ENCODE data around the gene SERPINI1.
"Not testable (repeated sequence)": the region's sequence is repeated elsewhere in the genome, so short reads cannot be mapped to it uniquely, and the experiment has no call there.

Gene SERPINI1

DNA sequence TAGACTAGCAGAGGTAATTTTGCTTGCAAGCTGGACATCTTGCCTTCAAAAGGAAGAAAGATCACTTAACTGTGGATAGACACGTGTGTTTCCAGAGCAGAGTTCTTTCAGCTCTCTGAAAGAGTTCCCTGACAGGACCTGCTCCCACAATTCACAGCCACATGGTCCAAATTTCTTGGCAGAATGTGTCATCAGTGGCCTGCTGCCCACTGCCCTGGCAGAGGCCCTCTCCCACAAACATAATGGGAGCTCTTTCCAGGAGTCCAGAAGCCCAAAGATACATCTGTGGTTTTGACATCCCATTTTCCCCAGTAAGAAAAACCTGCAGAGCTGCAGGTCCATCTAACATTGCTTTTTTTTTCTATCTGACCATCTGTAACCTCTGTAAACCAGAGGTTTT is 48.3 kb downstream of the SERPINI1 start:
- no peak for DNase-seq (ENCODE audit: low read depth in 2 of 3, low spot score in 1 of 3)

DNA sequence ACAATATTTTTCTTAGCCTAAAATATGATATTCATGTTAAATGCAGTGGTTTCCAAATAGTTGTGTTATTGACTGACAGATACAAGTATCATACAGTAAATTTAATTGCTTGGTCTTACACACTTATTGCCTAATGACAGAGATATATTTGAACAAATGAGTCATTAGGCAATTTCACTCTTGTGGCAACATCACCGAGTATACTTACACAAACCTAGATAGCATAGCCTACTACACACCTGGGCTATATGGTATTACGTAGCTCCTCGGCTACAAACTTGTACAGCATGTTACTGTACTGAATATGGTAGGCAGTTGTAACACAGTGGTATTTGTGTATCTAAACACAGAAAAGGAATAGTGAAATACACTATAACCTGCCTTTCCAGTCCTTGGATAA is 50.3 kb downstream of the SERPINI1 start:
- DNase-seq (ENCODE audit: low read depth in 2 of 3, low spot score in 1 of 3): no peak

DNA sequence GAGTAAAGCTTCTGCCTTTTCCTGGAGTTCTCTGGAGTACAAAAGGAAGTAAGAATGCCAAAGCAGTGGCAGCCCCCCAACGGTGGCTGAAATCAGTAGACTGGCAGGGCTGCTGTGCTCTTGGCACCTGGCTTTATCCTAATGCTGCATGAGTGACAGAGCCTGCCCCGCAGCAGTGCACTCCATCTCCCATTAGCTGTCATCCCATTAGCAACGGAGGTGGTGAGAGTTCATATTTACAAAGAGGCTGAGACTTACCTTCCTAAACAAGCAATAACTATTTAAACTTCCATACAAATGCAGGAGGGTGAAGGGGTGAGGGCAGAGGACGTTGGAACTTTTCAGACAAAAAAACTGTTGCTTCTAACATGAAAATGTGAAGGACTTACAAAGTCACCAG is 51.9 kb downstream of the SERPINI1 start:
- DNase-seq (ENCODE audit: low read depth in 2 of 3, low spot score in 1 of 3): no peak

DNA sequence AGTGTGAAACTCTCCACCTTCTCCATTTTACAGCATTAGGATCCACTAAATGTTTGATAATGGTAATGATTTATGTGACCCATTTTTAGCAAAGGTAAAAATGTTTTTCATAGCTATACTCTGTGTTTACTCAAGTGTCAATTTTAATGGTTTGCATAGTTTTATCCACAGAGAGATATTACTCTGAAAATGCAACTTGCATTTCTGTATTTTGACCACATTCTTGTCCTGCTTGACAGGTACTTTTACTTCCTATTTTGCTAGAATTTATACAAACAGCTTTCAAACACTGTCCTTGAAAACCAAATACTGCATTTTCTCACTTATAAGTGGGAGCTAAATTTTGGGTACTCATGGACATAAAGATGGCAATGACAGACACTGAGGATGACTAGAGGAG is 62.9 kb downstream of the SERPINI1 start:
- no peak for DNase-seq (ENCODE audit: low read depth in 2 of 3, low spot score in 1 of 3)

DNA sequence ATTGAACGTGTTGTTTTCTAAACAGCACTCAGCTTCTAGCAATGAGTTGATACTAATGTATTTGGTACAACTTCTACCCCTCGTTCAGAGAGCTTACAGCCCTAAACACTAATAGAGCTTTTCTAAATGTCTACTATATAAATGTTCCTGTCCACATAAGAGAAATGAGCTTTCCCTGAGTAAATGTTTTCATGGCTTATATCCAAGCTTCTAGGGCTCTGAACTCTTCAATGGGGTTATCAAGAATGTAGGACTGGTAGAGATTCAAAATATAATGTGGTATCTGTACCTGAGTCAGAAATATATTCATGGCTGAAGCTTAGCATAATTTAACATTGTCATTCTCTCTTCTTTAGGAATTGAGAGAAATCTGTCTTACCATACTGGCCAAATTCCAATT is 73.4 kb downstream of the SERPINI1 start:
- DNase-seq (ENCODE audit: low read depth in 2 of 3, low spot score in 1 of 3): no peak

DNA sequence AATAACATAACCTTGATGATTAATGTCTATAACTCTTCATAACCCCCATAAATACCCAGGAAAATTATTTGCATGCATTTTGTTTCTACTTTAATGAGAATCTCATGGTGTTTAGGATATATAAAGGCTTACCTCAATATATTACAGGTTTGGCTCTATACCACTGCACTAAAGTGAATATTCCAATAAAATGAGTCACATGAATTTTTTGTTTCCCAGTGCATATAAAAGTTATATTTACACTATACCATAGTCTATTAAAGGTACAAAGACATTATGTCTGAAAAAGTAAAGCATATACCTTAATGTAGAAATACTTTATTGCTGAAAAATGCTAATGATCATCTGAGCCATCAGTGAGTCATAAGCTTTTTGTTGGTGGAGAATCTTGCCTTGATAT is 74.7 kb downstream of the SERPINI1 start:
- no peak for DNase-seq (ENCODE audit: low read depth in 2 of 3, low spot score in 1 of 3)

DNA sequence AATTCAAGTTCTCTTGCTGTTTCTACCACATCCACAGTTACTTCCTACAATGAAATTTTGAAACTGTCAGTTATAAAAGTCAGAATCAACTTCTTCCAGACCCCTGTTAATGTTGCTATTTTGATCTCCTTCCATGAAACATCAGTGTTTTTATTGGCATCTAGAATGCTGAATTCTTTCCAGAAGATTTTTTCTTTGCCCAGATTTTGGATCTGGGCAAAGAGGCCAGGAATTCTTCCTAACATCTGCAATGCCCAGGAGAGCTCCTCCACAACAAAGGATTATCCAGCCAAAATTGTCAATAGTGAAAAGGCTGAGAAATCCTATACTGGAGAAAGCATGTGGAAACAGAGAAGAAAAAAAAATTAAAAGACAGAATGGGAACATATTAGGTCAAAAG is 75.5 kb downstream of the SERPINI1 start:
- DNase-seq (ENCODE audit: low read depth in 2 of 3, low spot score in 1 of 3): no peak

DNA sequence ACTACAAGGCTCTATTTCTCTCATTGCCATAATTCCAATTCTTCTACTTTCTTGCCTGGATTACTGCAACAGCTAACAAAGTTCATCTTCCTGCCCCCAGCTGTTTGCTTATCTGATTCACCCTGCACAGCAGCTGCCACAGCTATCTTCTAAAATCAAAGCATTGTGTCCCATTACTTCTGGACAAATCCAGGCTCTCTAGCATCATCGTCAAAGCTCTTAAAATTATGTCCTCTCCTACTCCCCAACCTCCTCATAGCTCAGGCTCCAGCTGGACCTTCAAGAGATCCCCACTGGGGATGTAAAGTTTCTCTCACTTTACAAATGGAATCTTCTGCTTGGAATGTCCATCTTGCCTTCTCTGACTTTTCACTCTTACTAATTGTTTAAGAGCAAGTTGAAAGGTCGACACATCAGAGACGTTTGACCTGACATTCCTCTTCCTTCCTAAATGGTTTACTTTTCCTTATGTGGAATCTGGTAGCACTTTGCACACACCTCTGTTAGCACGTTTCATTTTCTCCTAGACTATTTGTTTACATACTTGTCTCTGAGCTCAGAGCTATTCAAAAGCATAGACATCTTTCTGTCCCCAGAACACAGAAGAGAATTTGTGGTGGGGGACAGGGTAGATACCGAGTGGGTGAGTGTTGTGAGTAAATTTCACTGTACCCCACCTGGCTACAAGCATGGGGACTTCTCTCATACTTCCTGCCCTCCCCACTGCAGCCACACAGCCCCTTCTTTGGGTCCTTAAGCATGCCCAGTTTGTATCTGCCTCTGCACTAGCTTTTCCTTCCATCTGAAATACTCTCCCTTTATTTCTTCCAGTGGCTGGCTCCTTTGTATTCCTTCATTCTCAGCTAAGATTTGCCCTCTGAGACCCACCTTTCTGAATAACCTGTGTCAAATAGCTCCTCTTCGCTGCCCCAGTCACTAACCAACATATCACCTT is 77.9 kb downstream of the SERPINI1 start:
- no peak for DNase-seq (ENCODE audit: low read depth in 2 of 3, low spot score in 1 of 3)

DNA sequence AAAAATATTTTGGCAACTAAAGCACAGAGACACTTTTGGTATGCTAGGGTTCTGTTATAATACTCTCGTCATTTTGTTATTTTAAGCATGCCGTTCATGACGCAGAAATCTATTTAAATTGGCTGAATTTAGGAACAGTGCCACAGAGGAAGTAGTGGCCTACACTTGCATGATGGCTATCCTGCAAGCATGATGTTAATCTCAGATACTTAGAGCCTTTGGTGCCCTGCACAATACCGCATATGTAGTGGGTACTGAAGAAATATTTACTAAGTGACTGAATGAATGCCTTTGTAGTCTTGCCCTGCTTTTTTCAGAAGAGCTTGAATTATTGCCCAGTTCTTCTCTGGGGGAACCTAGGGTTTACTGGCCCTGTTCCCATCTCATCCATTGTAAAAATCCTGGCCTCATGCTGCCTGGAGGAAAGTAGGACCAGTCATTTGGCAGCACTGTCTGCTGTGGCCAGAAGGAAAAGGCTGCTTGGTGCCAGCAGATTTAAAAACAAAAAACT is 79.0 kb downstream of the SERPINI1 start:
- no peak for DNase-seq (ENCODE audit: low read depth in 2 of 3, low spot score in 1 of 3)

DNA sequence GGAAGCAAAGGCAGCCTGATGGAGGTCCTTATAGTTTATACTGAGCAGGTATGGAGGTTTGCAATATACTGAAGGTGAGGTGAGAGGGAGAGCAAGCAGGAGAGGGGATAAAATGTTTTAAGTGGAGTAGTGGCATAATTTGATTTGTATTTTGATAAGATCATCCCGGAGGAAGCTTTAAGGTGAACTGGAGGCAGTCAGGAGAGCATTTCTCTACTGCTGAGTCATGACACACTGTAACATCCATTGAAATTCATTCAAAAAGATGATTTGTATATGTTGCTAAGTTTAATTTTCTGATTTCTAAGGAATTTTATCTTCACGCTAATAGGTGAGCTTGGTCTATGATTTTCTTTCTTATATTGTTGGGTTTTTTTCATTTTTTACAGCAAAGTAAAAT is 81.4 kb downstream of the SERPINI1 start:
- no peak for DNase-seq (ENCODE audit: low read depth in 2 of 3, low spot score in 1 of 3)

DNA sequence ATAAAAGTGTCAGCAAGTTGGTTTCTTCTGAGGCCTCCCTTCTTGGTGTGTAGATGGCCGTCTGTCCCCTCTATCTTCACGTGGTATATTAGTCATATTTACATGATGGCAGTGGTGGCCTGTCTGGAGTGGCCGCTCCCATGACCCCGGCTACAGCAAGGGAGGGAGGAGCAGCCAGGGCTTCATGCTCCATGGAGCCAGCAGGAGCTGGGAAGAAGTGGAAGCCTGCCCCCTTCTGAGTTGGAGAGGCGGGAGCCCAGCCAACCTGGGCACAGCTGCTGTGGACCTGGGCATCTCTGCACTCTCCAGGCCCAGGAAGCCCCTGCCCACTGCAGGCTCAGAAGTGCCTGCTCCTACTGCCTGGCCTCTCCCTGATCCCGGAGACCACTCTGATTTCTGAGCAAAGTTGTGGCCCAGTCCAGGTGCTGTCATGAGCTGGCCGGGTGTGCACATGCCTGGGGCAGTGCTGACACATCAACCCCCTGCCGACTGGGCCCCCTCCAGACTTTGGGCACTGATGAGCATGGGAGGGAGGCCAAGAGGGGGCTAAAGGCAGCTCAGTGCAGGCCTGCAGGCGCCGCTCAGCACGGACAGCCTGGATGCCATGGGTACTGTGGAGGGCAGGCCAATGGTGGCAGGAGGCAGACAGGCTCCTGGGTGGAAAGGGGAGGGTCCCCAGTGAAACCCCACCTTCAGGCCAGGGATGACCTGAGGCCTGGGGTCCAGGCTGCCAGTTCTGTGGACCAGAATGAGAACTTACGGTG is 84.8 kb downstream of the SERPINI1 start:
- DNase-seq (ENCODE audit: low read depth in 2 of 3, low spot score in 1 of 3): no peak

DNA sequence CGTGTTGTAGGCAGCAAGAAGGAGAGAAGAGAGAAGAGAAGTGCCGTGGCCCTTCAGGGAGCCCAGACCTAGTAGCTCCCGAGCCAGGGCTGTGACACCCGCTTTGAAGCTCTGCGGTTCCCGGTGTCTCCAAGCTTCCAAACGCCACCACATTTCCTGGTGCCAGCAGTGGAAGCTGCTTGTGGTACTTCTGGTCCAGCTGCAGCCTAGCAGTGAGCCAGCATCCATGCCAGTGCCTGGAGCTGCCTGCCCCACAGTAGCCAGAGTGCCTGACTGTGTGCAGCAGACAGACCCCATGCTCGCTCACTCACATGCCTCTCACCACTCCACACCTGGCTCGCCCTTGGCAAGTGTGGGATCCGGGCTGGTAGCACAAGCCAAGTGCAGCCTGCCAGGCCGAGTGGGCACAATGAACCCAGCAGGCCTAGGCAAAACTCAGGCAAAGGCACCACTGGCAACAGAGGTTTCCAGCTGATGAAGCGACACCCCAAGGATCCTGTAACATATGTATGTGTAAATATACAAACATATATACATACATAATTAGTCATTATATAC is 85.8 kb downstream of the SERPINI1 start:
- DNase-seq (ENCODE audit: low read depth in 2 of 3, low spot score in 1 of 3): no peak

DNA sequence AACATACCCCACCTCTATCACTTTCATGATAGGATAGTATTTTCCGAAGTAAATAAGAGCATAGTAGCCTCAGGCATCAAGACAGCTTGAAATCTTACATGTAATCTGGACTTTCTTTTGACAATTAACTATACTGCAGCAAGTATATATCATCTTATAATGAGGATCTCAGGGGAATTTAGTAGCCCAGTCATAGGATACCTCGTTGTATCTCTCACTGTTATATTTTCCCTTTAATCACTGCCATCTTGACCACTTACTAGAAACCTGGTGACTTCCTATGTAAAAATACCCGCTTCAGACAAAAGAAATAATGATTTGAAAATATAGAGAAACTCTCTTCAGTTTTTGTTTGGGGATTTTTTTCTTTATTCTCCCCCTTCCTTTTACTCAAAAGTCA is 88.2 kb downstream of the SERPINI1 start:
- no peak for DNase-seq (ENCODE audit: low read depth in 2 of 3, low spot score in 1 of 3)

DNA sequence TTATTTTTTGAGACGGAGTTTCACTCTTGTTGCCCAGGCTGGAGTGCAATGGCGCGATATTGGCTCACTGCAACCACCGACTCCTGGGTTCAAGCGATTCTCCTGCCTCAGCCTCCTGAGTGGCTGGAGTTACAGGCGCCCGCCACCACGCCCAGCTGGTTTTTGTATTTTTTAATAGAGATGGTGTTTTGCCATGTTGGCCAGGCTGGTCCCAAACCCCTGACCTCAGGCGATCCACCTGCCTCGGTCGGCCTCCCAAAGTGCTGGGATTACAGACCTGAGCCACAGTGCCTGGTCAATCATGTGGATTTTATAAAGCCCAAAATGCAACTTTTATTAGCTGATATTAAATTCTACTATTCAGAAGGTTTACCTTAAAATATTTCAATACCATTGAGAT is 92.1 kb downstream of the SERPINI1 start:
- not testable (repeated sequence) for DNase-seq (ENCODE audit: low read depth in 2 of 3, low spot score in 1 of 3)

DNA sequence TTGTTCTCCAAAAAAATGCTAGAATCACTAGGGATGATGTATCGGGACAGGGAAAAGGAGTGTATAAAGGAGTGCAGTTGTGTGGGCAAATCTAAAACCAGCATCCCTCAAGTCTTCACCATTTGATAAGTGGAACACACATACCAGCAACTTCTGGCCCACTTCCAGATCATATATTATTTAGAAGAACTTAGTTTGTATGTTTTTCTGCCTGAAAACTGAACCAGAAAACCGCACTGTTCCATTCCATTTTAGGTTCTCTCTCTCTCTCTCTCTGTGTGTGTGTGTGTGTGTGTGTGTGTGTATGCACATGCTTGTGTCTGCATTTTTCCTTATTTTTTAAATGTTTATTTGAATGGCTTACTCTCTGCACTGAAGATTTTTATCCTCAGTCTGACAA is 93.5 kb downstream of the SERPINI1 start:
- no peak for DNase-seq (ENCODE audit: low read depth in 2 of 3, low spot score in 1 of 3)

DNA sequence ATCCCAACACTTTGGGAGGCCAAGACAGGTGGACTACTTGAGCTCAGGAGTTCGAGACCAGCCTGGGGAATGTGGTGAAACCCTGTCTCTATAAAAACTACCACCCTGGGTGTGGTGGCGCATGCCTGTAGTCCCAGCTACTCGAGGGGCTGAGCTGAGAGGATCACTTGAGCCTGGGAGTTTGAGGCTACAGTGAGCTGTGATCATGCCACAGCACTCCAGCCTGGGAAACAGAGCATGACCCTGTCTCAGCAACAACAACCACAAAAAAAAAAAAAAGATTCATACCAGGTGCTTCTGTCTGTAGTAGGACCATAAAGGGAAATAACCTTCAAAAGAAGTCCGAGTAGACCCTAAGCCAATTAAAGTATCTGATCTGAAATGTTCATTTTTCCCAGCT is 94.5 kb downstream of the SERPINI1 start:
- DNase-seq (ENCODE audit: low read depth in 2 of 3, low spot score in 1 of 3): no peak

DNA sequence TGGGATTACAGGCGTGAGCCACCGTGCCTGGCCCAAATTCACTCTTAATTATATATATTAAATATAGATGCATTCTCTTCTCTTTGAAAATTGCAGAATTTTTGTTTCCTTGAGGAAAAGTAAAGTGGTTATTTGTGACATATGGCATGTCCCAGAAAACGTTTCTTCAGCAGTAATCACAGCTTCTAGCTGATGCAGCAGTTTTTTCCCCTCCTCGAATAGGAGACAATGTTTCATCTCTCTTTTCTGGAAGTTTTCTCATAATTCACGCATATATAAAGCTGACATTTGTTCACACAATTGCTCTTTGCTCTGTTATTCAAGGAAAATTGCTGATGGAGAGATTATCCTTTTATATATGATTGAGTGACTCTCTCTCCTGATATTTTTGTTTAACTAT is 99.8 kb downstream of the SERPINI1 start:
- DNase-seq (ENCODE audit: low read depth in 2 of 3, low spot score in 1 of 3): no peak

DNA sequence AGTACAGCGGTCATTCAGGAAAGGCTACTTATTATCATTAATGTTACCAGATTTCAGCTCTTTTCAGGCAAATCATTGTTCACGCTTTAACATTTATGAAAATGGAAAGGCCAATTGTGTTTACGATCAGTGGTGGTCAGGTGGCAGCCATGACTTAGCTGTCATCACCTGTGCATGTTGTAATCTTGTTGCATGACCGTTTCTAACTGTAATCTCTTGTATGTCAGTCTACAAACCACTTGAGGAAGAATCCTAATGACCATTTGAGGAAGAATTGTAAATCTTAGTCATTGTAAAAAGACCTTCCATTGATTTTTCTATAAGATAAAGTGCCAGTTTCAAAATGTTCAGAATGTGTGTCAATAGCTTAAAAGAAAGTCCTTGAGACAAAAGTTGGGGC is 100.4 kb downstream of the SERPINI1 start:
- no peak for DNase-seq (ENCODE audit: low read depth in 2 of 3, low spot score in 1 of 3)

DNA sequence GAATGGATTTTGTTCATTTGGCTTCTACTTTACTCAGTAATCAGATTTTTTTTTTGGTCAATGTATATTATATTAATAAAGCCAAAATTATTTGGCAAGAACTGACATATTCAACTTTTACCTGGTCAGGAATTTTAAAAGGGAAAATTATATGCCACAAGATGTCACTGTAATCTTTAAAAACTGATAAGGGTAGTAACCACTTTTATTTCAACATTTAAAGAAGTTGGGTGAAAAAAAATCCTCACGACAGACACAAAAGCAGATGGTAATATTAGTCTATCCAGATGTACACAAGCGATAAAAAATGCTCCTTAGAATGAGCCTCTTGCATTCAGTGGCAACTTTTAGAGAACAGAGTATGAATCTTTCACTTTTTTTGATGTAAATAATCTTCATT is 101.9 kb downstream of the SERPINI1 start:
- no peak for DNase-seq (ENCODE audit: low read depth in 2 of 3, low spot score in 1 of 3)

DNA sequence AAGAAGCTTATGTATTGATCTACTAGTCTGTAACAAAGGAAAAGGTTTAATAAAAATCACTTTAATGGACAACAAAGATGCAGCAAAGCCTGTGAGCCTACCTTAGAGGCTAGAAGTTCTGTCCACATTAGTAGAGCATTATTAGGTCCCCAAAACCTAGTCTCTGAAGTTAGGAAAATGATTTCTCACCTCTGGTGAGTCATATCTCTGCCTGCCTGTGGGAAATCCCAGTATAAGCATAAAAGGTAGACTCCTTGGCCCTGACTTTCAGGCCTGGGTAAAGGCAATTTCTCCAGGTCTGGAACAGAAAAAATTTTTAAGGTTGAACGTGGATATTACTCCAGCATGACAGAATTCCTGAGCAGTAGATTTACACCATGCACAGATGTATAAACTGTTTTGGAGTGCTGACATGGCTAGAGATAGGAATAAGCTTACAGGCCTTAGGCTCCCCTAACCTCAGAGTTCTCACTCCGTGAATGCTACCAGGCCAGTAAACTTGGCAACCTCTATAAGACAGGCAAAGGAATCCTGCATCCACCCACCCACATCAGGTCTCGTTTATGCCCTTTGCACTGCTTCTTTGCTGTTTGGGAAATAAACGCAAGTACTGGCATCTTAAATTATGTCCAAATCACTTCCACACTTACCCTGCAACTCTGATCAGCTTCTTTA is 104.1 kb downstream of the SERPINI1 start:
- DNase-seq (ENCODE audit: low read depth in 2 of 3, low spot score in 1 of 3): no peak

DNA sequence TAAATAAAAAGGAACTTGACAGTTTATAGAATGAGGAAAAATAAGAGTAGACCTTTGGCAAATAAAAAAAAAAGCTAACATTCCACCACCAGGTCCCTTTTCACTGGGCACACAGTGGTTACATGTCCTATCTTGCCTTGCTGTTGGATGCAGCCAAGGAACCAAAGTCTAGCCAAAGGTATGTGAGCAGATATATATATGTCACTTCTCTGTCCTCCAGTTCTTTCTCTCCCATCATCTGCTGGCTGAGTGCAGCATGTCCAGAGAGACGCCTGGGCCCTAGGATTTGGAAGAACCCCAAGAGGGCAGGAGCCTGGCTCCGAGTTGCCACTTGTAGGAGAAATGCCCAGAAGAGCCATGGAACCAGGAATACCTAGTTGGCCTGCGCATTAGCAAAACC is 104.7 kb downstream of the SERPINI1 start:
- DNase-seq (ENCODE audit: low read depth in 2 of 3, low spot score in 1 of 3): no peak
